Effector memory CD8-positive, alpha-beta T cell (primary cell): ENCODE data around the gene MPDZ.
"Not testable (repeated sequence)": the region's sequence is repeated elsewhere in the genome, so short reads cannot be mapped to it uniquely, and the experiment has no call there.

Experiments used
- ATAC-seq: fragments of 150-1000 bp; cut with Tn5 transposase; replicated peaks from 2 replicates; pipeline ENCODE4 v1.10.0; 2021; ENCODE audit warnings: mild to moderate bottlenecking, moderate library complexity
- DNase-seq, 3 experiments: peaks; one replicate each; pipeline ENCODE4 v3.0.0; 2021
- H3K27ac Mint-ChIP-seq, 2 donors: one replicate each; pipeline ENCODE4 v1.8.0; 2022; ENCODE audit warnings: mild to moderate bottlenecking in 2 of 2, mixed read lengths in 2 of 2, moderate library complexity in 2 of 2
- H3K27me3 Mint-ChIP-seq, 2 donors: one replicate each; pipeline ENCODE4 v1.8.0; 2022; ENCODE audit warnings: mixed read lengths in 2 of 2
- H3K36me3 Mint-ChIP-seq: one replicate; pipeline ENCODE4 v1.8.0; 2022; ENCODE audit warnings: mild to moderate bottlenecking, moderate library complexity, mixed read lengths; ENCODE audit not compliant: insufficient read depth
- H3K4me1 Mint-ChIP-seq, 2 donors: one replicate each; pipeline ENCODE4 v1.8.0; 2022; ENCODE audit warnings: low read depth in 2 of 2, mixed read lengths in 2 of 2
- H3K4me3 Mint-ChIP-seq, 2 donors: one replicate each; pipeline ENCODE4 v1.8.0; 2022; ENCODE audit warnings: mild to moderate bottlenecking in 2 of 2, mixed read lengths in 2 of 2, moderate library complexity in 2 of 2
- H3K9me3 Mint-ChIP-seq, 2 donors: one replicate each; pipeline ENCODE4 v1.8.0; 2022; ENCODE audit warnings: mixed read lengths in 2 of 2

The MPDZ gene

DNA sequence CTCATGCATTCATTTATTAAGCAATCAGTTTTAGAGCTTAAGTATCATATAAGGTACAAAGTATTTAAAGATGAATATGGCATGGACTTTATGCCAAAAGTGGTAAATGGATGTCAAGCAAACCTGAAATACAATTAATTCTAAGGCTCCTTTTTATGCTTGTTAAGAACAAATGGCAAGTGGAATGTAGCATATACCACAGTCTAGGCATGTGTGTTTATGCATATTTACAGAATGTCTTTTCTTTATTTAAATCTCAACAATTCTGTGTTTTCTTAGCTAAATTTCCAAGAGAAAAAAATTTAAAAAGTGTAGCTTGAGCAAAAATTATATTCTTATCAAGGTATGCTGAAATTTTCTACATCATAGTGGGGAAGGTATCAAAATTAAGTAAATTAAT, 39.8 kb downstream of the MPDZ start:
- no peak for ATAC-seq

GRCh38 chr9:13239208-13239607, 40.3 kb downstream of the MPDZ start:
- ATAC-seq (no peak), DNase-seq (no peak)
- peaks cover 4 to 8% of the 10 kb centered on the region in 2 donors for H3K9me3 Mint-ChIP-seq
- no peaks in the 10 kb centered on the region for H3K27me3 Mint-ChIP-seq
- H3K27ac Mint-ChIP-seq: no peak overlapping the region
- no peak overlapping the region for H3K4me3 Mint-ChIP-seq
- no peaks in the 10 kb centered on the region for H3K36me3 Mint-ChIP-seq
- H3K4me1 Mint-ChIP-seq: no peaks in the 10 kb centered on the region

More for the DNA sequence above, 39.8 kb downstream of the MPDZ start:
- no peak for DNase-seq
- Mint-ChIP-seq H3K4me3 (no peak overlapping the region), H3K27me3 (no peaks in the 10 kb centered on the region), H3K4me1 (no peaks in the 10 kb centered on the region), H3K36me3 (no peaks in the 10 kb centered on the region), H3K9me3 (peaks cover 5 to 8% of the 10 kb centered on the region in 2 donors), H3K27ac (no peak overlapping the region)

- DNase-seq (no peak), ATAC-seq (no peak)
- no peaks in the 10 kb centered on the region for H3K36me3 Mint-ChIP-seq
- H3K9me3 Mint-ChIP-seq: peaks cover 4 to 8% of the 10 kb centered on the region in 2 donors
- H3K27me3 Mint-ChIP-seq: no peaks in the 10 kb centered on the region
- H3K4me3 Mint-ChIP-seq: no peak overlapping the region
- no peak overlapping the region for H3K27ac Mint-ChIP-seq
- H3K4me1 Mint-ChIP-seq: no peaks in the 10 kb centered on the region
Observed at GRCh38 chr9:13234932-13235331, 44.6 kb downstream of the MPDZ start.

DNA sequence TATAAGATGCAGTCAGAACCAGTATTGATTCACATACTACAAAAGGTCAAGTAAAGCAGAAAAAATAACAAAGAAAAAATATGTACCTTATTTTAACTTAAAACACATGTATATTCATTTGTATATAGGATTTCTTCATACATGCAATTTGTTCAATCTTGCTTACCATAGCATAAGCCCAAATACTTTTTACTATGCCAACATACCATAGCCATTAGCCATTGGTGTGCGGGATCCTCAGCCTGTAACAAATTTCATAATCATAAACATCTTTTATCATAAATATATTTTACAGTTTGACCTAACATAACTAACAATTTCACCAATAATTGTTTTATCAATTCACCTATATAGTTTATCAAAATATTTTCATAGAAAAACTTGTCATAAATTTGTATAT, 51.1 kb downstream of the MPDZ start:
- Mint-ChIP-seq H3K9me3 (peaks cover 0 to 2% of the 10 kb centered on the region in 2 donors), H3K27me3 (no peaks in the 10 kb centered on the region), H3K36me3 (no peaks in the 10 kb centered on the region), H3K4me1 (no peaks in the 10 kb centered on the region), H3K4me3 (no peak overlapping the region), H3K27ac (no peak overlapping the region)
- no peak for DNase-seq
- ATAC-seq: no peak

- H3K27me3 Mint-ChIP-seq: no peaks in the 10 kb centered on the region
- no peak overlapping the region for H3K27ac Mint-ChIP-seq
- no peaks in the 10 kb centered on the region for H3K4me1 Mint-ChIP-seq
- no peak overlapping the region for H3K4me3 Mint-ChIP-seq
- ATAC-seq (no peak), DNase-seq (no peak)
- H3K36me3 Mint-ChIP-seq: no peaks in the 10 kb centered on the region
- H3K9me3 Mint-ChIP-seq: peaks cover 0 to 2% of the 10 kb centered on the region in 2 donors
Observed at GRCh38 chr9:13224366-13224765, 55.1 kb downstream of the MPDZ start.

- H3K27me3 Mint-ChIP-seq, H3K27ac Mint-ChIP-seq, H3K4me3 Mint-ChIP-seq, ATAC-seq, H3K36me3 Mint-ChIP-seq, DNase-seq, H3K4me1 Mint-ChIP-seq, H3K9me3 Mint-ChIP-seq: not testable (repeated sequence)
Observed at GRCh38 chr9:13222733-13223132, 56.8 kb downstream of the MPDZ start.

DNA sequence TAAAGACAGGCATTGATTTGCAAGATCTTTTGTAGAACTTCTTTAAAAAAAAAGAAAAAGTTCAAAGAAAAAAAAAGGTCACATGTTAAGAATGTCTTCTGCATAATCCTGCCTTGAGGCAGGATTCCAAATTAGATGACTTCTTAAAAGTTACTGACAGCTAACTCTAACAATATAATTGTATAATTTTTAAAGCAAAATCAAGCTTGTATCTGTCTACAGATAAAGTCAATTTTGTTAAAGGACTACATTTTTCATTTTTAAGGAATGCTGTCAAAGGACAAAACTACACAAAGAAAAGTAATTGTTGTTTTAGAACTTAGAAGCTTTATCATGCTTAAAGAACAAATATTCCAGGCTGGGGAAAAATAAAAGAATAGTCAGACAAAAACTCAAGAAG, 57.8 kb downstream of the MPDZ start:
- Mint-ChIP-seq H3K27ac (no peak overlapping the region), H3K4me3 (no peak overlapping the region), H3K4me1 (no peaks in the 10 kb centered on the region), H3K27me3 (no peaks in the 10 kb centered on the region), H3K9me3 (peaks cover 0 to 2% of the 10 kb centered on the region in 2 donors), H3K36me3 (no peaks in the 10 kb centered on the region)
- no peak for ATAC-seq
- DNase-seq: no peak

- DNase-seq (no peak), ATAC-seq (no peak)
- Mint-ChIP-seq H3K4me1 (no peaks in the 10 kb centered on the region), H3K27me3 (no peaks in the 10 kb centered on the region), H3K36me3 (no peaks in the 10 kb centered on the region), H3K27ac (no peak overlapping the region), H3K4me3 (no peak overlapping the region), H3K9me3 (no peaks in the 10 kb centered on the region)
Observed at GRCh38 chr9:13220837-13221236, 58.7 kb downstream of the MPDZ start.

DNA sequence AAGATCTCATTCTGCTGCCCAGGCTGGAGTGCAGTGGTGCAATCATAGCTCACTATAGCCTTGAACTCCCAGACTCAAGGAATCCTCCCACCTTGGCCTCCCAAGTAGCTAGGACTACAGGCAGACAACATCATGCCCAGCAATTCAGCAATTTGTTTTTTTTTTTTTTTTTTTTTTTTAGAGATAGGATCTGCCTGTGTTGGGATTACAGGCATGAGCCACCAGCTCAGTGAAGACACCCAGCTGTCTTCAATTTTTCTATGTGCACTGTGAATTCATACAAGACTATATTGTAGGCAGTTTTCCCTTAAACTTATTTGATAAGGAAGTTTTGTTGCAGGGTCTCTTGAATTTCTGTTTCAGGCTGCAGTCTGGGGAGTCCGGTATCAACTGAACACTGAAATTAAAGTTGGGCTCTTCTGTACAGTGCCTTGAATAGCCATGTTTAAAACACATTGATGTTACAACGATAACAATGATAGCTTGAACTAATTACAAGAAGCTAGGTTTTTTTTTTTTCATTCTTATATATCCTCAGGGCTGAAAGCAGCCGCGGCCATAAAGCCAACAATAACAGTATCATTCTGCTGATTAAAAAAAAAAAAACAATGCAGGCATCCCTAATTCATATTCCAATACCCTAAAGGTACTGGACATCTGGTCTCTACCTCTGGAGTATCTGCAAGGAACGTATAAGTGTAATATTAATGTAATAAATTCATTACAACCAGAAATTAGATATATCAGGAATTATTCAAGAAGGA, 63.5 kb downstream of the MPDZ start:
- H3K27ac Mint-ChIP-seq: no peak overlapping the region
- ATAC-seq (no peak), DNase-seq (no peak)
- H3K27me3 Mint-ChIP-seq: no peaks in the 10 kb centered on the region
- no peaks in the 10 kb centered on the region for H3K4me1 Mint-ChIP-seq
- H3K9me3 Mint-ChIP-seq: peaks cover 3 to 7% of the 10 kb centered on the region in 2 donors
- H3K36me3 Mint-ChIP-seq: no peaks in the 10 kb centered on the region
- no peak overlapping the region for H3K4me3 Mint-ChIP-seq

DNA sequence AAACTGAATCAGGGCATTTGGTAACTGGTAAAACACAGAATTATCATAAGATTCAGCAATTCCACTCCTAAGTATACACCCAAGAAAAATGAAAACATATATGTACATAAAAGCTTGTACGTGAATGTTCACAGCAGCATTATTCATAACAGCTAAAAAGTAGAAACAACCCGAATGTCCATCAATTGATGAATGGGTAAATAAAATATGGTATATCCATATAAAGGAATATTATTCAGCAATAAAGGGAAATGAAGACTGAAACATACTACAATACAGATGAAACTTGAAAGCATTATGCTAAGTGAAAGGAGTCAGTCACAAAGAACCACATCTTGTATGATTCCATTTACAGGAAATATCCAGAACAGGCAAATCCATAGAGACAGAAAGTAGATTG, 65.5 kb downstream of the MPDZ start:
- Mint-ChIP-seq H3K4me1 (no peaks in the 10 kb centered on the region), H3K4me3 (no peak overlapping the region), H3K27ac (no peak overlapping the region), H3K36me3 (no peaks in the 10 kb centered on the region), H3K9me3 (peaks cover 6 to 16% of the 10 kb centered on the region in 2 donors), H3K27me3 (no peaks in the 10 kb centered on the region)
- DNase-seq (no peak), ATAC-seq (no peak)

DNA sequence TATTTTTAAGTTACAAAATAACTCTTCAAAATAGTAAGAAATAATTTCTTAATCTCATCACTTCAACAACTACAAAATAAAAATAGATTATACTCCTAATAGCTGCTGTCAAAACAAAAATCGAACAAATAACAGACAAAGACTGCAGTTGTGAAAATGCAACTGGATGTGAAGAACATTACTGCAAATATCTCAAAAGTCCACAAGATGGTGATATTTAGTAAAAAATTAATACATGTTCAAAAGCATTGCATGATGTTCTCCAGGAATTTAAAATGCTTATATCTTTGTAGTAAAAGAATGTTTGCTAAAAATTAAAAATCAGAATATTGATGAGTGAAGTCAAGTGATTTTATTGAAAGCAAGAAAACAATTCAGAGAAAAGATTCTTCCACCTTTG, 66.2 kb downstream of the MPDZ start:
- no peak for ATAC-seq
- no peaks in the 10 kb centered on the region for H3K4me1 Mint-ChIP-seq

GRCh38 chr9:13210306-13210705, 69.2 kb downstream of the MPDZ start:
- DNase-seq: no peak
- H3K4me1 Mint-ChIP-seq: no peaks in the 10 kb centered on the region
- H3K27ac Mint-ChIP-seq: no peak overlapping the region
- H3K27me3 Mint-ChIP-seq: no peaks in the 10 kb centered on the region
- no peak for ATAC-seq
- no peak overlapping the region for H3K4me3 Mint-ChIP-seq
- peaks cover 11 to 34% of the 10 kb centered on the region in 2 donors for H3K9me3 Mint-ChIP-seq
- H3K36me3 Mint-ChIP-seq: no peaks in the 10 kb centered on the region

More for the DNA sequence above, 66.2 kb downstream of the MPDZ start:
- no peak for DNase-seq
- Mint-ChIP-seq H3K36me3 (no peaks in the 10 kb centered on the region), H3K27ac (no peak overlapping the region), H3K27me3 (no peaks in the 10 kb centered on the region), H3K4me3 (no peak overlapping the region), H3K9me3 (peaks cover 6 to 19% of the 10 kb centered on the region in 2 donors)

GRCh38 chr9:13209498-13209897, 70.0 kb downstream of the MPDZ start:
- DNase-seq (no peak), ATAC-seq (no peak)
- Mint-ChIP-seq H3K36me3 (no peaks in the 10 kb centered on the region), H3K9me3 (peaks cover 11 to 34% of the 10 kb centered on the region in 2 donors), H3K27me3 (no peaks in the 10 kb centered on the region), H3K4me1 (no peaks in the 10 kb centered on the region), H3K4me3 (no peak overlapping the region), H3K27ac (no peak overlapping the region)

DNA sequence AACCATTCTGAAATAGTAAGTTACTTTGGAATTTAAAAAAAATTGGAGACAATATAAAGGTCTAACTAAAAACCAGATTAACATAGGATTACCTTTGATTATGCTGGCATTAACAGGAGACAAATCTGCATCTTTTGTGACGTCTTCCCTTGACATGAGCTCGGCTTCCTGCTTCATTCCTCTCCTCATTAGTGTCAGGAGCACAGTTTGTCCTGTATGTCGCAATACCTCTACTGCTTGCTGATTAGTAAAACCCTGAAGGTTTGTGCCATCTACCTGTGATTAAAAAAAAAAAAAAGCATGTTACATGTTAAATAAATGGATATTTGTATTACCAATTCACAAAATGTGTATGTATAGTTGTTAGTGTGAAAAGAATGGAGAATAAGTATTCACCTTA, 73.7 kb downstream of the MPDZ start:
- no peak overlapping the region for H3K4me3 Mint-ChIP-seq
- DNase-seq: no peak
- no peak overlapping the region for H3K27ac Mint-ChIP-seq
- ATAC-seq: no peak
- H3K36me3 Mint-ChIP-seq: no peaks in the 10 kb centered on the region
- peaks cover 11 to 40% of the 10 kb centered on the region in 2 donors for H3K9me3 Mint-ChIP-seq
- H3K27me3 Mint-ChIP-seq: no peaks in the 10 kb centered on the region
- no peaks in the 10 kb centered on the region for H3K4me1 Mint-ChIP-seq
